KBM-7 (cell line): Measurements from ENCODE around the gene CMSS1.

Experiments used
- DNase-seq: peaks from one replicate; pipeline ENCODE4 v3.0.0-alpha.2; 2015
- in situ Hi-C: fragments of 300-500 bp; cut with MboI; formaldehyde crosslinking; loops from 2 replicates; pipeline ENCODE4 v1.14.3; 2020; ENCODE audit warnings: low sequenced_read_pairs, low pct_unique_long_range_greater_than_20kb, mixed read lengths

CMSS1 gene

GRCh38 chr3:100099621-100100020, 282.0 kb downstream of the CMSS1 start:
- in situ Hi-C loops, result no loop called here
- no peak for DNase-seq

GRCh38 chr3:100100425-100100824, 282.8 kb downstream of the CMSS1 start:
- no peak for DNase-seq
- in situ Hi-C loops, result no loop called here

GRCh38 chr3:100102757-100103156, 285.1 kb downstream of the CMSS1 start:
- DNase-seq, result no peak
- in situ Hi-C loops, result no loop called here

- in situ Hi-C loops, result no loop called here
- DNase-seq, result no peak
Observed at GRCh38 chr3:100103558-100104441, 286.1 kb downstream of the CMSS1 start.

GRCh38 chr3:100104442-100104798, 286.8 kb downstream of the CMSS1 start:
- in situ Hi-C loops, result no loop called here
- DNase-seq, result no peak

GRCh38 chr3:100104817-100105413, 287.3 kb downstream of the CMSS1 start:
- no peak for DNase-seq
- in situ Hi-C loops, result no loop called here

GRCh38 chr3:100105501-100105900, 287.8 kb downstream of the CMSS1 start:
- in situ Hi-C loops, result no loop called here
- peak; percentile 58 for DNase-seq

- in situ Hi-C loops, result no loop called here
- DNase-seq, result no peak
Observed at GRCh38 chr3:100106094-100106493, 288.4 kb downstream of the CMSS1 start.

- in situ Hi-C loops, result no loop called here
- no peak for DNase-seq
Observed at GRCh38 chr3:100106531-100107141, 289.0 kb downstream of the CMSS1 start.

GRCh38 chr3:100107221-100107814, 289.7 kb downstream of the CMSS1 start:
- in situ Hi-C loops, result no loop called here
- DNase-seq, result no peak

- in situ Hi-C loops, result no loop called here
- no peak for DNase-seq
Observed at GRCh38 chr3:100108464-100109079, 290.9 kb downstream of the CMSS1 start.

- in situ Hi-C loops, result no loop called here
- no peak for DNase-seq
Observed at GRCh38 chr3:100110162-100110561, 292.5 kb downstream of the CMSS1 start.

GRCh38 chr3:100111728-100112127, 294.1 kb downstream of the CMSS1 start:
- in situ Hi-C loops, result no loop called here
- DNase-seq, result no peak

GRCh38 chr3:100113723-100114412, 296.2 kb downstream of the CMSS1 start:
- no peak for DNase-seq
- in situ Hi-C loops, result no loop called here

GRCh38 chr3:100114413-100115030, 296.9 kb downstream of the CMSS1 start, which contains the start of gene FILIP1L:
TSS of gene FILIP1L (minus strand) at chr3:100114501.
- in situ Hi-C loops, result no loop called here
- DNase-seq, result no peak

- in situ Hi-C loops, result no loop called here
- DNase-seq, result no peak
Observed at GRCh38 chr3:100117093-100117492, 299.4 kb downstream of the CMSS1 start.

- in situ Hi-C loops, result no loop called here
- DNase-seq, result no peak
Observed at GRCh38 chr3:100120012-100120411, 302.4 kb downstream of the CMSS1 start.

GRCh38 chr3:100120693-100121092, 303.0 kb downstream of the CMSS1 start:
- in situ Hi-C loops, result no loop called here
- DNase-seq, result no peak

GRCh38 chr3:100122321-100122720, 304.7 kb downstream of the CMSS1 start:
- DNase-seq, result no peak
- in situ Hi-C loops, result no loop called here
